Sigmoid colon (tissue), 4 donors: Measurements from ENCODE around the gene TTC19.

Experiments
- CTCF ChIP-seq, 4 experiments: fragments of 450-650 bp in 3 of 4; fragments of 200-600 bp in 1 of 4; IDR thresholded peaks; one replicate each; pipeline ENCODE4 v1.5.1; 2016 to 2019; ENCODE audit warnings: antibody characterized with exemption in 4 of 4, mild to moderate bottlenecking in 3 of 4, moderate library complexity in 2 of 4
- EP300 ChIP-seq, 4 donors: sonication (generic); formaldehyde crosslinking; IDR thresholded peaks; one replicate each; pipeline ENCODE4 v1.6.1; 2017; ENCODE audit warnings: antibody characterized with exemption in 4 of 4
- POLR2AphosphoS5 ChIP-seq, 4 donors: sonication (generic); formaldehyde crosslinking; IDR thresholded peaks; one replicate each; pipeline ENCODE4 v1.6.1; 2017; ENCODE audit warnings: antibody characterized with exemption in 4 of 4

DNA sequence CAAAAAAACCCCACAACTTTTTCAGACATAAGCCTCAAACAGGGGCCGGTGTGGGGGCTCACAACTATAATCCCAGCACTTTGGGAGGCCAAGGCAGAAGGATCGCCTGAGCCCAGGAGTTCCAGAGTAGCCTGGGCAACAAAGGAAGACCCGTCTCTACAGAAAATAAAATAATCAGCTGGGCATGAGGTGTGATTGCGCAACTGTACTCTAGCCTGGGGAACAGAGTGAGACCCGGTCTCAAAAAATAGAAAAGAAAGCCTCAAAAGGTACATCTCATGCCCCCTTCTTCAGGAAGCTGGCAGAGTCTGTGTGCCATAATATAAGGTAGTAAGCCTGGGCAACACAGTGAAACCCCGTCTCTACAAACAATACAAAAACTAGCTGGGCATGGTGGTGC, 3.3 kb upstream of the TTC19 start:
- TF ChIP-seq CTCF (IDR thresholded peaks at IDR 0.05) (no peak), EP300 (IDR thresholded peaks at IDR 0.05) (no peak), POLR2AphosphoS5 (IDR thresholded peaks at IDR 0.05) (no peak)
